ENCODE data around the gene AURKAIP1. TPM values are rescaled to one million over a fixed set of nuclear protein-coding genes. Genes with fewer than 3 reads are reported as not detected.

AURKAIP1 gene
- polyA plus RNA-seq, 1 of the 3 experiments (the other 2 are of a cell fraction) = 214 TPM

DNA sequence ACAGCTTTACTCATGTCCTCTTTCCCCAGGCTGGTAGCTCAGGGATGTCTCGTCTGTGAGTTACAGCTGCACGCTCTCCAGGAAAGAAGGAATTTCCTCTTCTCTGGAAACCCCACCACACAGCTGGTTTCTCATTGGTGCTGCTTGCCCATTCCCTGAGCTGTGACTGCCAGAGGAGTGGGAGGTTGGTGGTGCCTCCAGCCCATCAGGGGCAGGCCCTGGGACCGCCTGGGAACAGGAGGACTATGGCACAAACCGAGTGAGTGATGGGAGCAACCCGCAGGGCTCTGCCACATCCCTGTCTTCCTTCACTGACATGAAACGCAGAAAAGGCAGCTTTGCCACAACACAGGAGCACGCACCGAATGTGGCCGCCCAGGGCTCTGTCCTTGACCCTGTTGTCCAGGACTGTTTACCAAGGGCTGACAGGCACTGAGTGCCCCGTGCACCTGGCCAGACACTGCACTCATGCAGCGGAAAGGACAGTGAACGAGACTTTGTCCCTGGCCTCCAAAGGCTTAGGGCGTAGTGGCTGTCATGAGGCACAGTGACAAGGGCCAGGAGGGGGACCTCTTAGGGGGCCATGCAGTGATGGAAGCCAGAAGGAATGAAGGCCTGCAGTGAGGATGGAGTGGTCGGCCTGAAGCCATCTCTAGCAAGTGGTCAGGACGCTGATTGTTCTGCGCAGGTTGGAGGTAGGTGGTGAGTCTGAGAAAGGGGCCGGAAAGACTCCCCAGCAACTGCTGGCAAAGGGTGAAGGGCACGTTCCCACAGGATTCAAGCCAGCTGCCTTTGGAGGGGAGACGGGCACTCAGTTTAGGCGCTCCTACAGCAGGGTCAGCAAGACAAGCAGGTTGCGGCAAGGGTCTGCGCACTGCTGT is 25.8 kb upstream of the AURKAIP1 start:
- Histone ChIP-seq H3K27ac (ENCODE audit: low read depth in 2 of 2, low read length in 1 of 2) (peak overlapping the region; percentile 72 to 85; a peak in 3 of 4 replicates), H4K20me1 (ENCODE audit: insufficient read depth) (no peaks in the 10 kb centered on the region), H3K79me2 (ENCODE audit: insufficient read depth) (peaks cover 89% of the 10 kb centered on the region), H3K36me3 (replicated peaks in 1 of 2; ENCODE audit: control insufficient read depth in 1 of 2, insufficient read depth in 2 of 2, low read length in 1 of 2) (peaks cover 24 to 36% of the 10 kb centered on the region in 2 experiments), H3F3A (replicated peaks; ENCODE audit: insufficient read depth) (peaks cover 30% of the 10 kb centered on the region), H3K27me3 (ENCODE audit: insufficient read depth) (no peaks in the 10 kb centered on the region), H3K9me3 (no peaks in the 10 kb centered on the region), H3K9me2 (no peaks in the 10 kb centered on the region), H3K4me1 (ENCODE audit: control insufficient read depth in 1 of 2, insufficient read depth in 2 of 2, low read depth in 1 of 2, low read length in 1 of 2) (peaks cover 8 to 29% of the 10 kb centered on the region in 2 experiments; a peak in 3 of 4 replicates), H2AFZ (ENCODE audit: low read depth) (no peak overlapping the region), H3K9ac (peak overlapping the region; percentile 93; the same call in 1 of the 2 replicates), H3K4me2 (peak overlapping the region; percentile 94), H3K4me3 (ENCODE audit: low read depth in 2 of 2, low read length in 1 of 2) (peak overlapping the region; percentile 74 to 78)
- POLR2A ChIA-PET = interaction anchor here (0.7 to 2.1 kb wide), 3 partner anchors 20 to 105 kb away, joined by 3 to 15 read pairs (median 4); partner anchors contain the start of genes ANKRD65 and AURKAIP1
- CTCF ChIA-PET = interaction anchor here (0.6 to 3.8 kb wide), 6 partner anchors 7 to 29 kb away, joined by 3 to 16 read pairs (median 5); partner anchors contain the start of gene MRPL20
- WGBS (ENCODE audit: low lambda C conversion rate) = 86% methylated on average over 15 of the region's 22 CpGs
- peak; percentile 6; the same call in 1 of the 2 replicates for TF ChIP-seq POLR2AphosphoS5 (IDR thresholded peaks at IDR 0.05; ENCODE audit: low read depth, low read length)
- TF ChIP-seq TCF12 (IDR thresholded peaks at IDR 0.05) = no peak
- DNase-seq = no peak

DNA sequence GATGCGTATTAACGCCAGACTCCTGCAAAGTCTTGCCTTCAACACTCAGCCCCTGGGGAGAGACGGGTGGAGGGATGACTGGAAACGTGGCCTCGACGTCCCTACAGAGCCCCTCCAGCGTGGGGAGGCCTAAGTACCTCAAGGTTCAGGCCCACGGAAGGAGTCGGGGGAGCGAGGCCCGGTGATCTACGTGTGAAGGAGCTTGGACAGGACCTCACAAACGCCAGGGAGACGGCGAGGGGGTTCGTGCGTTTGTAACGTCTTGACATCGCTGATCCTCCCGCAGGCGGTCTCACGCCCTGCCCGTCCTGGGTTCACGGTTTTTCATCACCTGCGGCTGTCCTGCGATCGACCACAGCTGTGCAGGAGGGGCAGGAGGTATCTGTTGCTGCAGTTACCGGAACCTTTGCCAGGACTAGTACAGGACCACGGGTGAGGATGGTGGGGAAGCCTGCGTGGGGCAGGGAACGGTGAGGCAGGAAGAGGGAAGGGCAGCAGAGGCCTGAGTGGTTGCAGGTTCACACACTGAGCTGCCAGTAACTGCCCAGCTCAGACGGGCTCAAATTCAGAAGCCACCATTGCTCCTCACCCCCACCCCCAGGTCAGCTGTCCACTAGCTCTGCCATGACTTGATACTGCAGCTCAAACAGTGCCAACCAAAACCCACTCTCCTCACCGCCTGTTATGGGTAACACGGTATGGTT is 25.0 kb upstream of the AURKAIP1 start:
- H3K4me2 ChIP-seq = peak overlapping the region; percentile 94
- TF ChIP-seq FOXJ3 (CRISPR knock-in tag; IDR thresholded peaks at IDR 0.05) (0 out of 2 replicates have a peak, but pooled peaks have one; percentile 43), POLR2AphosphoS5 (IDR thresholded peaks at IDR 0.05; ENCODE audit: low read depth, low read length) (peak; percentile 11), ELF1 (IDR thresholded peaks at IDR 0.05) (no peak)

DNA sequence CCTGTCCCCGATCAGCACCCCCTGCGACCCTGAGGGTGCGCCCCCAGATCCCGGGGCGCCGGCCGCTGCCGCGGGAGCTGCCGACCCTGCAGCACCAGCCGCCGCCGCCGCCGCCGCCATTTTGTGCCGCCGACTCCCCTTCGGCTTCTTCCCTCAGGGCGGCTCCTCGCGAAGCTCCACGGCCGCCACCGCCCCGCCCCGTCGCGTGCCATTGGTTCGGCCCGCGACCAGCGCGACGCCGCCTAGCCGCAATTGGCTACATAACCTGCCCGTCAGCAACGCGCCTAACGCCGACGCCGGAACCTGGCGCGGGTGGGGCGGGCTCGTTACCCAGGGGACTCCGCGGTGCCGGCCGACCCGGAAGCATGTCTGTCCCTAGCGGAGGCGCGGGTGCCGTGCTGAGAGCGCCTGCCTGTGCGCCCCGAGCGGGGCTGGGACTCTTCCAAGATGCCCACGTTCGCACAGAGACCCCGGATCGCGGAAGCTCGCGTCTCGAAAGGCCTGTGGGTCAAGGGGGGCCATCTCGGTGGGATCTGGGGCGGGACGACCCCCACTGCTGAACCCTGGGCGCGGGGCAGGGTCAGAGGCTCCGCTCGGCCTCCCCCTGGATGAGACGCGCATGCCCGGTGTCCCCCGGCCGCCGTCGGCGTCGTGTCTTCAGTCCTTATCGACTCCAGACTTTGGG is 24.3 kb upstream of the AURKAIP1 start, which contains the start of gene CCNL2:
Gene CCNL2, minus strand, starts transcription at position 149 of the 685 bp plus-strand sequence. Its CDS starts 29 bp downstream, at position 120.
- peak within 1 kb of the TSS; percentile 93 for H3K9ac ChIP-seq
- no peaks in the 10 kb centered on the region for H3K9me3 ChIP-seq
- peak within 1 kb of the TSS; percentile 72 to 85 for H3K27ac ChIP-seq (ENCODE audit: low read depth in 2 of 2, low read length in 1 of 2)
- ChIA-PET POLR2A (interaction anchor here (0.6 to 2.1 kb wide), 6 partner anchors 8 to 28 kb away, joined by 3 to 15 read pairs (median 6); partner anchors contain the start of genes AURKAIP1 and MRPL20), CTCF (interaction anchor here (0.7 to 3.8 kb wide), 8 partner anchors 8 to 219 kb away, joined by 3 to 16 read pairs (median 3); partner anchors contain the start of genes ATAD3A and MRPL20)
- H3F3A ChIP-seq (replicated peaks; ENCODE audit: insufficient read depth) = peaks cover 28% of the 10 kb centered on the region
- H3K79me2 ChIP-seq (ENCODE audit: insufficient read depth) = peaks cover 91% of the 10 kb centered on the region
- peaks cover 24 to 35% of the 10 kb centered on the region in 2 experiments for H3K36me3 ChIP-seq (replicated peaks in 1 of 2; ENCODE audit: control insufficient read depth in 1 of 2, insufficient read depth in 2 of 2, low read length in 1 of 2)
- H3K4me1 ChIP-seq (ENCODE audit: control insufficient read depth in 1 of 2, insufficient read depth in 2 of 2, low read depth in 1 of 2, low read length in 1 of 2) = peaks cover 6 to 23% of the 10 kb centered on the region in 2 experiments; a peak in 1 of 4 replicates
- no peaks in the 10 kb centered on the region for H4K20me1 ChIP-seq (ENCODE audit: insufficient read depth)
- WGBS (ENCODE audit: low lambda C conversion rate) = no CpG with 5 or more reads among the region's 86 CpGs
- H3K4me2 ChIP-seq = peak within 1 kb of the TSS; percentile 94
- peak within 1 kb of the TSS; percentile 63; the same call in 1 of the 2 replicates for H2AFZ ChIP-seq (ENCODE audit: low read depth)
- DNase-seq = peak; percentile 99
- no peaks in the 10 kb centered on the region for H3K27me3 ChIP-seq (ENCODE audit: insufficient read depth)
- no peaks in the 10 kb centered on the region for H3K9me2 ChIP-seq
- peak within 1 kb of the TSS; percentile 74 to 78 for H3K4me3 ChIP-seq (ENCODE audit: low read depth in 2 of 2, low read length in 1 of 2)
- TF ChIP-seq, protein P1, sequence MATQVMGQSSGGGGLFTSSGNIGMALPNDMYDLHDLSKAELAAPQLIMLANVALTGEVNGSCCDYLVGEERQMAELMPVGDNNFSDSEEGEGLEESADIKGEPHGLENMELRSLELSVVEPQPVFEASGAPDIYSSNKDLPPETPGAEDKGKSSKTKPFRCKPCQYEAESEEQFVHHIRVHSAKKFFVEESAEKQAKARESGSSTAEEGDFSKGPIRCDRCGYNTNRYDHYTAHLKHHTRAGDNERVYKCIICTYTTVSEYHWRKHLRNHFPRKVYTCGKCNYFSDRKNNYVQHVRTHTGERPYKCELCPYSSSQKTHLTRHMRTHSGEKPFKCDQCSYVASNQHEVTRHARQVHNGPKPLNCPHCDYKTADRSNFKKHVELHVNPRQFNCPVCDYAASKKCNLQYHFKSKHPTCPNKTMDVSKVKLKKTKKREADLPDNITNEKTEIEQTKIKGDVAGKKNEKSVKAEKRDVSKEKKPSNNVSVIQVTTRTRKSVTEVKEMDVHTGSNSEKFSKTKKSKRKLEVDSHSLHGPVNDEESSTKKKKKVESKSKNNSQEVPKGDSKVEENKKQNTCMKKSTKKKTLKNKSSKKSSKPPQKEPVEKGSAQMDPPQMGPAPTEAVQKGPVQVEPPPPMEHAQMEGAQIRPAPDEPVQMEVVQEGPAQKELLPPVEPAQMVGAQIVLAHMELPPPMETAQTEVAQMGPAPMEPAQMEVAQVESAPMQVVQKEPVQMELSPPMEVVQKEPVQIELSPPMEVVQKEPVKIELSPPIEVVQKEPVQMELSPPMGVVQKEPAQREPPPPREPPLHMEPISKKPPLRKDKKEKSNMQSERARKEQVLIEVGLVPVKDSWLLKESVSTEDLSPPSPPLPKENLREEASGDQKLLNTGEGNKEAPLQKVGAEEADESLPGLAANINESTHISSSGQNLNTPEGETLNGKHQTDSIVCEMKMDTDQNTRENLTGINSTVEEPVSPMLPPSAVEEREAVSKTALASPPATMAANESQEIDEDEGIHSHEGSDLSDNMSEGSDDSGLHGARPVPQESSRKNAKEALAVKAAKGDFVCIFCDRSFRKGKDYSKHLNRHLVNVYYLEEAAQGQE (IDR thresholded peaks at IDR 0.05; ENCODE audit: low read depth, low read length) = no peak
- TF ChIP-seq NRF1 (IDR thresholded peaks at IDR 0.05; ENCODE audit: low read depth, low read length) = peak; percentile 52
- TF ChIP-seq EZH2phosphoT487 (IDR thresholded peaks at IDR 0.05; ENCODE audit: borderline replicate concordance, low read depth) = no peak
- peak; percentile 46 for TF ChIP-seq TAF1 (IDR thresholded peaks at IDR 0.05; ENCODE audit: borderline replicate concordance, low read depth, low read length)
- TF ChIP-seq, protein P2, sequence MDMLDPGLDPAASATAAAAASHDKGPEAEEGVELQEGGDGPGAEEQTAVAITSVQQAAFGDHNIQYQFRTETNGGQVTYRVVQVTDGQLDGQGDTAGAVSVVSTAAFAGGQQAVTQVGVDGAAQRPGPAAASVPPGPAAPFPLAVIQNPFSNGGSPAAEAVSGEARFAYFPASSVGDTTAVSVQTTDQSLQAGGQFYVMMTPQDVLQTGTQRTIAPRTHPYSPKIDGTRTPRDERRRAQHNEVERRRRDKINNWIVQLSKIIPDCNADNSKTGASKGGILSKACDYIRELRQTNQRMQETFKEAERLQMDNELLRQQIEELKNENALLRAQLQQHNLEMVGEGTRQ (IDR thresholded peaks at IDR 0.05; ENCODE audit: borderline replicate concordance, low read depth, low read length) = no peak
- no peak for TF ChIP-seq FOSL2 (IDR thresholded peaks at IDR 0.05; ENCODE audit: borderline replicate concordance, low read depth)

More for the DNA sequence above, 25.0 kb upstream of the AURKAIP1 start:
- H3K27me3 ChIP-seq (ENCODE audit: insufficient read depth) = no peaks in the 10 kb centered on the region
- H4K20me1 ChIP-seq (ENCODE audit: insufficient read depth) = no peaks in the 10 kb centered on the region
- WGBS (ENCODE audit: low lambda C conversion rate) = 4% methylated on average over 14 of the region's 34 CpGs
- H3K9me2 ChIP-seq = no peaks in the 10 kb centered on the region
- DNase-seq = no peak
- H3K27ac ChIP-seq (ENCODE audit: low read depth in 2 of 2, low read length in 1 of 2) = peak overlapping the region; percentile 72 to 85
- H3K9me3 ChIP-seq = no peaks in the 10 kb centered on the region
- H3K4me1 ChIP-seq (ENCODE audit: control insufficient read depth in 1 of 2, insufficient read depth in 2 of 2, low read depth in 1 of 2, low read length in 1 of 2) = peaks cover 6 to 23% of the 10 kb centered on the region in 2 experiments; a peak in 1 of 4 replicates
- peaks cover 30% of the 10 kb centered on the region for H3F3A ChIP-seq (replicated peaks; ENCODE audit: insufficient read depth)
- H3K36me3 ChIP-seq (replicated peaks in 1 of 2; ENCODE audit: control insufficient read depth in 1 of 2, insufficient read depth in 2 of 2, low read length in 1 of 2) = peaks cover 23 to 32% of the 10 kb centered on the region in 2 experiments
- peak overlapping the region; percentile 93 for H3K9ac ChIP-seq
- POLR2A ChIA-PET = interaction anchor here (0.7 to 2.1 kb wide), 4 partner anchors 21 to 106 kb away, joined by 3 to 15 read pairs (median 4); partner anchors contain the start of genes ANKRD65 and AURKAIP1
- H2AFZ ChIP-seq (ENCODE audit: low read depth) = peak overlapping the region; percentile 63; the same call in 1 of the 2 replicates
- peak overlapping the region; percentile 74 to 78 for H3K4me3 ChIP-seq (ENCODE audit: low read depth in 2 of 2, low read length in 1 of 2)
- H3K79me2 ChIP-seq (ENCODE audit: insufficient read depth) = peaks cover 89% of the 10 kb centered on the region
- CTCF ChIA-PET = interaction anchor here (1.3 to 3.8 kb wide), 5 partner anchors 8 to 35 kb away, joined by 3 to 16 read pairs (median 6); partner anchors contain the start of gene MRPL20
